Measurements from ENCODE around the gene DST. TPM values are rescaled to one million over a fixed set of nuclear protein-coding genes. Genes with fewer than 3 reads are reported as not detected.

Gene DST
- total RNA-seq, 1 experiment from 2014 or later, result 132 TPM

- CTCF ChIA-PET, result no interaction called here
- Mint-ChIP-seq H3K27me3 (ENCODE audit: low read depth) (peaks cover 3% of the 10 kb centered on the region; the same call in 1 of the 2 replicates), H3K4me3 (no peak overlapping the region), H3K9me3 (peaks cover 9% of the 10 kb centered on the region), H3K4me1 (no peaks in the 10 kb centered on the region), H3K36me3 (no peaks in the 10 kb centered on the region), H3K27ac (no peak overlapping the region)
- TF ChIP-seq, protein P1, sequence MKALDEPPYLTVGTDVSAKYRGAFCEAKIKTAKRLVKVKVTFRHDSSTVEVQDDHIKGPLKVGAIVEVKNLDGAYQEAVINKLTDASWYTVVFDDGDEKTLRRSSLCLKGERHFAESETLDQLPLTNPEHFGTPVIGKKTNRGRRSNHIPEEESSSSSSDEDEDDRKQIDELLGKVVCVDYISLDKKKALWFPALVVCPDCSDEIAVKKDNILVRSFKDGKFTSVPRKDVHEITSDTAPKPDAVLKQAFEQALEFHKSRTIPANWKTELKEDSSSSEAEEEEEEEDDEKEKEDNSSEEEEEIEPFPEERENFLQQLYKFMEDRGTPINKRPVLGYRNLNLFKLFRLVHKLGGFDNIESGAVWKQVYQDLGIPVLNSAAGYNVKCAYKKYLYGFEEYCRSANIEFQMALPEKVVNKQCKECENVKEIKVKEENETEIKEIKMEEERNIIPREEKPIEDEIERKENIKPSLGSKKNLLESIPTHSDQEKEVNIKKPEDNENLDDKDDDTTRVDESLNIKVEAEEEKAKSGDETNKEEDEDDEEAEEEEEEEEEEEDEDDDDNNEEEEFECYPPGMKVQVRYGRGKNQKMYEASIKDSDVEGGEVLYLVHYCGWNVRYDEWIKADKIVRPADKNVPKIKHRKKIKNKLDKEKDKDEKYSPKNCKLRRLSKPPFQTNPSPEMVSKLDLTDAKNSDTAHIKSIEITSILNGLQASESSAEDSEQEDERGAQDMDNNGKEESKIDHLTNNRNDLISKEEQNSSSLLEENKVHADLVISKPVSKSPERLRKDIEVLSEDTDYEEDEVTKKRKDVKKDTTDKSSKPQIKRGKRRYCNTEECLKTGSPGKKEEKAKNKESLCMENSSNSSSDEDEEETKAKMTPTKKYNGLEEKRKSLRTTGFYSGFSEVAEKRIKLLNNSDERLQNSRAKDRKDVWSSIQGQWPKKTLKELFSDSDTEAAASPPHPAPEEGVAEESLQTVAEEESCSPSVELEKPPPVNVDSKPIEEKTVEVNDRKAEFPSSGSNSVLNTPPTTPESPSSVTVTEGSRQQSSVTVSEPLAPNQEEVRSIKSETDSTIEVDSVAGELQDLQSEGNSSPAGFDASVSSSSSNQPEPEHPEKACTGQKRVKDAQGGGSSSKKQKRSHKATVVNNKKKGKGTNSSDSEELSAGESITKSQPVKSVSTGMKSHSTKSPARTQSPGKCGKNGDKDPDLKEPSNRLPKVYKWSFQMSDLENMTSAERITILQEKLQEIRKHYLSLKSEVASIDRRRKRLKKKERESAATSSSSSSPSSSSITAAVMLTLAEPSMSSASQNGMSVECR (CRISPR knock-in tag; IDR thresholded peaks at IDR 0.05; ENCODE audit: borderline replicate concordance), result no peak
- no peak for TF ChIP-seq CBFB (CRISPR knock-in tag; IDR thresholded peaks at IDR 0.05; ENCODE audit: low read depth)
- POLR2A ChIA-PET, result no interaction called here
- no peak for DNase-seq (ENCODE audit: low spot score)
- no peak; the same call in 1 of the 2 replicates for ATAC-seq
Measured at GRCh38 chr6:56430629-56431600, 211.8 kb downstream of the DST start.

DNA sequence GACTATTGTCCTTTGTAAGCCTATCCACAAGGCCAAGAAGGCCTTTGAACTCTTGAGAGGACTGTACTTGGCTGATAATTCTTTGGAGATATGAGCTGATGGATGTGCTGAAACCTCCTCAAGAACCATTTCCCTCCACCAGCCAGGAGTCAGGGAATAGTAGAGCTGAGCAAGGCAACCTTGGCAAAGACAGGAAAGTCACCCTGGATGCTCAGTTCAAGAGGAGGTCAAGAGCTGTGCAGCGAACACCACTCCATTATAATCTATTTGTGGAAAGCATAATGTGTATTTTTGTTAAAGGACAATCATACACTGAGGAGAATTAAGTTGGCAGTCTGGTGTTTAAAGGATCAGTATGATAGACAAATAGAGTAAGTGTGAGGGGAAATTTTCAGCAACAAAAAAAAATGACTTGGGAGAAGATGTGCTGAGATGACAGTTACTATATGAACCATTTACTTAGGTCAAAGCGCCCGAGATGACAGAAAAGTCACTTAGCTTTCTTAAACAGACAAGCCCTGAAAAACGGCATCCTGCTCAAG, 218.1 kb downstream of the DST start:
- TF ChIP-seq, protein P2, sequence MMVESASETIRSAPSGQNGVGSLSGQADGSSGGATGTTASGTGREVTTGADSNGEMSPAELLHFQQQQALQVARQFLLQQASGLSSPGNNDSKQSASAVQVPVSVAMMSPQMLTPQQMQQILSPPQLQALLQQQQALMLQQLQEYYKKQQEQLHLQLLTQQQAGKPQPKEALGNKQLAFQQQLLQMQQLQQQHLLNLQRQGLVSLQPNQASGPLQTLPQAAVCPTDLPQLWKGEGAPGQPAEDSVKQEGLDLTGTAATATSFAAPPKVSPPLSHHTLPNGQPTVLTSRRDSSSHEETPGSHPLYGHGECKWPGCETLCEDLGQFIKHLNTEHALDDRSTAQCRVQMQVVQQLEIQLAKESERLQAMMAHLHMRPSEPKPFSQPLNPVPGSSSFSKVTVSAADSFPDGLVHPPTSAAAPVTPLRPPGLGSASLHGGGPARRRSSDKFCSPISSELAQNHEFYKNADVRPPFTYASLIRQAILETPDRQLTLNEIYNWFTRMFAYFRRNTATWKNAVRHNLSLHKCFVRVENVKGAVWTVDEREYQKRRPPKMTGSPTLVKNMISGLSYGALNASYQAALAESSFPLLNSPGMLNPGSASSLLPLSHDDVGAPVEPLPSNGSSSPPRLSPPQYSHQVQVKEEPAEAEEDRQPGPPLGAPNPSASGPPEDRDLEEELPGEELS (CRISPR knock-in tag; IDR thresholded peaks at IDR 0.05), result no peak
- no peaks in the 10 kb centered on the region for H3K4me1 Mint-ChIP-seq
- H3K27ac Mint-ChIP-seq, result no peak overlapping the region
- DNase-seq (ENCODE audit: low spot score) (no peak), ATAC-seq (no peak)
- H3K36me3 Mint-ChIP-seq, result no peaks in the 10 kb centered on the region
- peaks cover 4% of the 10 kb centered on the region; the same call in 1 of the 2 replicates for H3K9me3 Mint-ChIP-seq
- ChIA-PET CTCF (no interaction called here), POLR2A (no interaction called here)
- no peaks in the 10 kb centered on the region for H3K27me3 Mint-ChIP-seq (ENCODE audit: low read depth)
- H3K4me3 Mint-ChIP-seq, result no peak overlapping the region

DNA sequence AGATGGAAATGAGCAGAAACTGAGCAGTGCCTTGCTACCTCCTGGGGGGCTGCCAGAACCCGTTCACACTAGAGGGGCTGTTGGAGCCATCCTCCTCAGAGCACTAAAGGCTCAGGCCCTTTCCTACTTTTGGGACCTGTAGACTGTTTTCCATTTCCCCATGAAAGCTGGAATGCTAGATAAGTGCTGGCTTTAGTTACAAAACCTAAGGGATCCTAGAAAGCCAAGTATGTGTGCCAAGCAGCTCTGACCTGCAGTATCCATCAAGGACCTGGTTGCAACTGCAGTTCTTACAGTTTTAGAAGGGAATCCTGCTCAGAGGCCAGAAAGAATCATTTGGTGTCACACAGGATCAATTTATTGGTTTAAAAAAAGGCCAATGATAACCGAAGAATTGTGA, 218.6 kb downstream of the DST start:
- no peaks in the 10 kb centered on the region for H3K27me3 Mint-ChIP-seq (ENCODE audit: low read depth)
- CTCF ChIA-PET, result no interaction called here
- TF ChIP-seq, protein P3, sequence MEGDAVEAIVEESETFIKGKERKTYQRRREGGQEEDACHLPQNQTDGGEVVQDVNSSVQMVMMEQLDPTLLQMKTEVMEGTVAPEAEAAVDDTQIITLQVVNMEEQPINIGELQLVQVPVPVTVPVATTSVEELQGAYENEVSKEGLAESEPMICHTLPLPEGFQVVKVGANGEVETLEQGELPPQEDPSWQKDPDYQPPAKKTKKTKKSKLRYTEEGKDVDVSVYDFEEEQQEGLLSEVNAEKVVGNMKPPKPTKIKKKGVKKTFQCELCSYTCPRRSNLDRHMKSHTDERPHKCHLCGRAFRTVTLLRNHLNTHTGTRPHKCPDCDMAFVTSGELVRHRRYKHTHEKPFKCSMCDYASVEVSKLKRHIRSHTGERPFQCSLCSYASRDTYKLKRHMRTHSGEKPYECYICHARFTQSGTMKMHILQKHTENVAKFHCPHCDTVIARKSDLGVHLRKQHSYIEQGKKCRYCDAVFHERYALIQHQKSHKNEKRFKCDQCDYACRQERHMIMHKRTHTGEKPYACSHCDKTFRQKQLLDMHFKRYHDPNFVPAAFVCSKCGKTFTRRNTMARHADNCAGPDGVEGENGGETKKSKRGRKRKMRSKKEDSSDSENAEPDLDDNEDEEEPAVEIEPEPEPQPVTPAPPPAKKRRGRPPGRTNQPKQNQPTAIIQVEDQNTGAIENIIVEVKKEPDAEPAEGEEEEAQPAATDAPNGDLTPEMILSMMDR (IDR thresholded peaks at IDR 0.05), result no peak
- no peak for TF ChIP-seq IRF2 (CRISPR knock-in tag; IDR thresholded peaks at IDR 0.05; ENCODE audit: borderline replicate concordance, low read depth)
- no peak for TF ChIP-seq AFF4 (CRISPR knock-in tag; IDR thresholded peaks at IDR 0.05; ENCODE audit: borderline replicate concordance)
- TF ChIP-seq CREB1 (CRISPR knock-in tag; IDR thresholded peaks at IDR 0.05), result no peak
- TF ChIP-seq MYBL2 (CRISPR knock-in tag; IDR thresholded peaks at IDR 0.05), result no peak
- TF ChIP-seq, protein P4, sequence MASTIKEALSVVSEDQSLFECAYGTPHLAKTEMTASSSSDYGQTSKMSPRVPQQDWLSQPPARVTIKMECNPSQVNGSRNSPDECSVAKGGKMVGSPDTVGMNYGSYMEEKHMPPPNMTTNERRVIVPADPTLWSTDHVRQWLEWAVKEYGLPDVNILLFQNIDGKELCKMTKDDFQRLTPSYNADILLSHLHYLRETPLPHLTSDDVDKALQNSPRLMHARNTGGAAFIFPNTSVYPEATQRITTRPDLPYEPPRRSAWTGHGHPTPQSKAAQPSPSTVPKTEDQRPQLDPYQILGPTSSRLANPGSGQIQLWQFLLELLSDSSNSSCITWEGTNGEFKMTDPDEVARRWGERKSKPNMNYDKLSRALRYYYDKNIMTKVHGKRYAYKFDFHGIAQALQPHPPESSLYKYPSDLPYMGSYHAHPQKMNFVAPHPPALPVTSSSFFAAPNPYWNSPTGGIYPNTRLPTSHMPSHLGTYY (CRISPR knock-in tag; IDR thresholded peaks at IDR 0.05), result no peak
- TF ChIP-seq, protein P5, sequence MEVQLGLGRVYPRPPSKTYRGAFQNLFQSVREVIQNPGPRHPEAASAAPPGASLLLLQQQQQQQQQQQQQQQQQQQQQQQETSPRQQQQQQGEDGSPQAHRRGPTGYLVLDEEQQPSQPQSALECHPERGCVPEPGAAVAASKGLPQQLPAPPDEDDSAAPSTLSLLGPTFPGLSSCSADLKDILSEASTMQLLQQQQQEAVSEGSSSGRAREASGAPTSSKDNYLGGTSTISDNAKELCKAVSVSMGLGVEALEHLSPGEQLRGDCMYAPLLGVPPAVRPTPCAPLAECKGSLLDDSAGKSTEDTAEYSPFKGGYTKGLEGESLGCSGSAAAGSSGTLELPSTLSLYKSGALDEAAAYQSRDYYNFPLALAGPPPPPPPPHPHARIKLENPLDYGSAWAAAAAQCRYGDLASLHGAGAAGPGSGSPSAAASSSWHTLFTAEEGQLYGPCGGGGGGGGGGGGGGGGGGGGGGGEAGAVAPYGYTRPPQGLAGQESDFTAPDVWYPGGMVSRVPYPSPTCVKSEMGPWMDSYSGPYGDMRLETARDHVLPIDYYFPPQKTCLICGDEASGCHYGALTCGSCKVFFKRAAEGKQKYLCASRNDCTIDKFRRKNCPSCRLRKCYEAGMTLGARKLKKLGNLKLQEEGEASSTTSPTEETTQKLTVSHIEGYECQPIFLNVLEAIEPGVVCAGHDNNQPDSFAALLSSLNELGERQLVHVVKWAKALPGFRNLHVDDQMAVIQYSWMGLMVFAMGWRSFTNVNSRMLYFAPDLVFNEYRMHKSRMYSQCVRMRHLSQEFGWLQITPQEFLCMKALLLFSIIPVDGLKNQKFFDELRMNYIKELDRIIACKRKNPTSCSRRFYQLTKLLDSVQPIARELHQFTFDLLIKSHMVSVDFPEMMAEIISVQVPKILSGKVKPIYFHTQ (CRISPR knock-in tag; IDR thresholded peaks at IDR 0.05), result no peak

More for the DNA sequence above, 218.6 kb downstream of the DST start:
- Mint-ChIP-seq H3K36me3 (no peaks in the 10 kb centered on the region), H3K27ac (no peak overlapping the region), H3K4me3 (no peak overlapping the region), H3K4me1 (no peaks in the 10 kb centered on the region), H3K9me3 (peaks cover 4% of the 10 kb centered on the region; the same call in 1 of the 2 replicates)
- no peak for ATAC-seq
- no peak for DNase-seq (ENCODE audit: low spot score)
- POLR2A ChIA-PET, result no interaction called here

Data from WTC11 (cell line).